Measurements from ENCODE around the gene KCNK1. TPM values are rescaled to one million over a fixed set of nuclear protein-coding genes. Genes with fewer than 3 reads are reported as not detected.
"Not testable (repeated sequence)": the region's sequence is repeated elsewhere in the genome, so short reads cannot be mapped to it uniquely, and the experiment has no call there.

Gene KCNK1
- polyA plus RNA-seq, 3 donors, result 2.7 to 5.5 (median 3.6) TPM

DNA sequence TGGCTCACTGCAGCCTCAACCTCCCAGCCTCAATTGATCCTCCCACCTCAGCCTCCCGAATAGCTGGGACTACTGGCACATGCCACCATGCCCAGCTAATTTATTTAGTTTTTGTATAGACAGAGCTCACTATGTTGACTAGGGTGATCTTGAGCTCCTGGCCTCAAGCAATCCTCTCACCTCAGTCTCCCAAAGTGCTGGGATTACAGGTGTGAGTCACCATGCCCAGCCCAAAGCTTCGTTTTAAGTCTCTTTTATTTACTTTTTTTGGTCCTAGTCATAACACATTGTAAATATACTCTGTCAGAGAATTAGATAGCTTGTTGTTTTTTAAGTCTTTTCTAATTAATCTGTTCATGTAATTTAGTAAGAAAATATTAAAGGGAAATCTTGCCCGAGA lies 42.8 kb downstream of the KCNK1 start:
- WGBS, 3 donors, result 80 to 91% (median 83%) methylated on average over 3 of the region's 3 CpGs
- no peak overlapping the region for H3K27ac ChIP-seq (ENCODE audit: low read depth, low read length)

DNA sequence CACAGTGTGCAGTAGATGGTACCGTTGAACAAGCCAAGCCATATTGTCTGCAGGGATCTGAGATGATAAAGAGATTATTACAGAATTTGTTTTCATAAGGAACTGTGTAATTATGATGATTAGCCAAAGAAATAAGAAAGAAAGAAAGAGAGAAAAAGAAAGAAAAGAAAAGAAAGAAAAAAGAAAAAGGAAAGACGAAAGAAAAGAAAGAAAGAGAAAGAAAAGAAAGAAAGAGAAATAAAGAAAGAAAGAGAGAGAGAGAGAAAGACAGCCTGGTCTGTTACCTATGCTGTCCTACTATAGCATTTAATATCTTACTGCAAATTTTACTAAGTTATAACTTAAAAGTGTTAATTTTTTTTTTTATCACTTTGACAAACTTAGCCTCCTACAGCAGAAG lies 43.6 kb downstream of the KCNK1 start:
- WGBS, 3 donors, result 86 to 97% (median 87%) methylated on average over 2 of the region's 2 CpGs
- H3K27ac ChIP-seq (ENCODE audit: low read depth, low read length), result no peak overlapping the region

DNA sequence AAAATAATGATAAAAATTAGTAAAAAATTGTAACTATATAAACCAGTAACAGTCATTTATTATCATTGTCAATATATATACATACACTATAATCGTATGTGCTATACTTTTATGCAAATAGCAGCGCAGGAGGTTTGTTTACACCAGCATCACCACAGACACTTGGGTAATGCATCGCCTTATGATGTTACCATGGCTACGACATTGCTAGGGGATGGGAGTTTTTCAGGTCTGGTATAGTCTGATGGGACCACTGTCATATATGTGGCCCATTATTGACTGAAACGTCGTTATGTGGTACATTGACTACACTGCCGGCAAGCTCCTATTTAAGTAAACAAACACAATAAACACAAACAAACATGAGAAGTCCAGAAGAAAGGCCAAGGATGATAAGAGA lies 45.6 kb downstream of the KCNK1 start:
- H3K27ac ChIP-seq (ENCODE audit: low read depth, low read length), result no peak overlapping the region
- 89 to 93% (median 91%) methylated on average over 7 of the region's 7 CpGs for WGBS, 3 donors

DNA sequence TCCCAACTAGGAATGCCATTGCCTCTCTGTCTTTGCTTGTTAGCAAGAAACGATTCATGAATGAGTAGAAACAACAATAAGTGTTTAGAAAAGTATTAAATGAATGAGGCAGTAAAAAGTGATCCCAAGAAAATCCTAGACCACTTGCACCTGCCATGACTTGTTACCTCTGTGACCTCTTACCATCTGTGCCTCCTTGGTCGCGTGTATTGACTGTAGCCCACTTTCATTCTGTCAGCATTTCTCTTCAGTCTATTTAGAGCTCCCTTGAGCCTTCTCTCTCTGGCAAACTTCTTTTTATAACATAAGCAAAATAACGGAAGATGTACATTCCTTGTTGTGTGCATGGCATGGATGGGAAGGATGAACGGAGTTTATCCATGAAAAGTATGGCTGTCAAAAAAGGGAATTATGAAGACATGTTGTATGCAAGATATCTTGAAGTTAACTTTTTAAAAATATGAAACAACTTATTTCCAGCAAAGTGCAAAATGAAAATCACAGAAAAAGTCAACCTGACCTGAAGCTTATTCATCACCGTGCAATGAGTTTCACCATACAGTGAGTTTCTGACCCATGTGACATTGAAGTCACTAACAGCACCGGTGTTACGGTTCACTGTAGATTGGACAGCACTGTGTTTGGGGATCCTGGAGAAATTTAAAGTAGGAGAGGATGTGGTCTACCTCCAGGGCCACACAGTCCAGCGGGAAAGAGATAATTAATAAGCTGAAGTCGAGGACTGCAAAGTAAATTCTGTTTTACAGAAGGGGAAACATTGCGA lies 47.7 kb downstream of the KCNK1 start:
- H3K27ac ChIP-seq (ENCODE audit: low read depth, low read length), result no peak overlapping the region
- WGBS, 3 donors, result 90 to 94% (median 91%) methylated on average over 11 of the region's 11 CpGs

DNA sequence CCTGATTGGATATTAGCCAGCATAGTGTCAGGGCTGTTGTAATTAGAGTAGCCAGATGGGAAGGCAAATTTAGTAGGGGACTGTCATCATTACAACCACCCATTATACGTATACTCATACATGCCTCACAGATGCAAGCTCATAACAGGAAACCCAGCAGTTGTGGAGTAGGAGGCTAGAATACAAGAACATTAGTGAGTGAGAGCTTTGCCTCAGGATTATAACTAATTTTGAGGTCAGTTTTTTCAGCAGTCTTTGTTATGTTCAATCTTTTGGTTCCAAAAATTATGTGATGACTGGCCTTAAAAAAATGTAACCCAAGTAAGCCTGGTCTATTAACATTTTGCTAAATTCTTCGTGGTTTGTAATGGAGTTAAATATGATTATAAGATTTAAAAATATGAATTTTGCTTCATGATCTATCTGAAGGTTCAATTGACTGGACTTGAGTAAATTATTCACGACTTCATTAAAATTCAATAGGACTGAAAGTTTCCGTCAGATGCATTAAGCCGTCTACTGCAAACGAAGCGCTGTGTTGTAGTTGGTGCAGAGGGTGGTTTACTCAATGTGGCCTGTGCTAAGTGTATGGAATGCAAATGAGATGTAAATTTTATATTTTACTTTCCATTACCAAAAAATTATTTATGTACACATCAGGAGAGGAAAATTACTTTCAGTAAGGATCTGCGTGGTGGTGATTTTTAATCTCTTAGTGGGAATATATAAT lies 48.8 kb downstream of the KCNK1 start:
- 90 to 97% (median 92%) methylated on average over 8 of the region's 8 CpGs for WGBS, 3 donors
- H3K27ac ChIP-seq (ENCODE audit: low read depth, low read length), result no peak overlapping the region

DNA sequence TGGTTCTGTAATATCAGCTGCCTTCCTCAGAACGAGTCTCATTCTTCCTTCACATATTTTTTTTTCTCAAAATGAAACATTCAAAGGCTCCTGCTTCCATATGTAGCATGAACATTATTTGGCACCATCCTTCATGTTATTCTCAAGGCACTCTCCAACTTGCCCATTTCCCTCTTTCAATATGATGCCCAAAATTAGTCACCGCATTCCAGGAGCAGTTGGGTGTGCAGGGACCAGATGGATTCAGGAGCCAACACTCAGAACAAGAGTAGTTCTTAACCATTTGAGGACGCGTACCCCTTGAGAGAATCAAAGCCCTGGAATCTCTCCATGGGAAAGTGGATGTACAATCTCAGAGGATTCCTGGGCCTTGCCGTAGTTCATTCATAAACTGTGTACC lies 50.3 kb downstream of the KCNK1 start:
- no peak overlapping the region for H3K27ac ChIP-seq (ENCODE audit: low read depth, low read length)

DNA sequence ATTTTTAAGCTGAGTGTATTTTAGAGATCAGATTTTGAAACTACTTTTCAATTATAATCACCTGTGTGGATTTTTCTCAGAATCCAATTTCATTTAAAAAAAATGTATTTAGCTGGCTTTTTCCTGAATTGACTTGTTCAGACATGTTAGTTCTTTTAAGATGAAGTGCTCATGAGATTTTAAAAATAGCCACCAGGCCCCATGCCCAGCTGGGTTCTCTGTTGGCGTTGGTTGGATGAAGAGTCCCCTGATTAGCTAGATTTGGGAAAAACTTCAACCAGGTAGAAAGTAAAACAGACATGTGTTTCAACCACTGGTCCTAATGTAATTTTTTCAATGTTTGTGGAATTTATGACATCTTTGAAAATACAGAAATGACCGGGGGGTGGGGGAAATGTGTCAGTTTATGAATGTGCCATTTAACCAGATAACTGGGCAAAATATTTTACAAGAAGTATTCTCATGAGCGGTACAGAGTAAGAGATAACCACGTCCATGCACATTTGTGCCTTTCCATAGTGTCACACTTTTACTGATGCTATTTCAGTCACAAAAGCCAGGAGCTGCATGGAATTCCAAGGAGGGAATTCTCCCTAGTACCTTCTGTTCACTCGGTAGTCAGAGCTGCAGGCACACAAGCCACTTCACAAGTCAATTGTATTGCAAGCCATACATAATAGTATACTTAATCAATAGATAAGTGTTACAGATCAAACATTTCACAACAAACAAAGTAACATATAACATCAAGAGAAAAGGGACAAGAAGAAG lies 51.1 kb downstream of the KCNK1 start:
- 86 to 92% (median 87%) methylated on average over 5 of the region's 5 CpGs for WGBS, 3 donors
- H3K27ac ChIP-seq (ENCODE audit: low read depth, low read length), result no peak overlapping the region

More for the DNA sequence above, 50.3 kb downstream of the KCNK1 start:
- 89 to 96% (median 90%) methylated on average over 5 of the region's 5 CpGs for WGBS, 3 donors

DNA sequence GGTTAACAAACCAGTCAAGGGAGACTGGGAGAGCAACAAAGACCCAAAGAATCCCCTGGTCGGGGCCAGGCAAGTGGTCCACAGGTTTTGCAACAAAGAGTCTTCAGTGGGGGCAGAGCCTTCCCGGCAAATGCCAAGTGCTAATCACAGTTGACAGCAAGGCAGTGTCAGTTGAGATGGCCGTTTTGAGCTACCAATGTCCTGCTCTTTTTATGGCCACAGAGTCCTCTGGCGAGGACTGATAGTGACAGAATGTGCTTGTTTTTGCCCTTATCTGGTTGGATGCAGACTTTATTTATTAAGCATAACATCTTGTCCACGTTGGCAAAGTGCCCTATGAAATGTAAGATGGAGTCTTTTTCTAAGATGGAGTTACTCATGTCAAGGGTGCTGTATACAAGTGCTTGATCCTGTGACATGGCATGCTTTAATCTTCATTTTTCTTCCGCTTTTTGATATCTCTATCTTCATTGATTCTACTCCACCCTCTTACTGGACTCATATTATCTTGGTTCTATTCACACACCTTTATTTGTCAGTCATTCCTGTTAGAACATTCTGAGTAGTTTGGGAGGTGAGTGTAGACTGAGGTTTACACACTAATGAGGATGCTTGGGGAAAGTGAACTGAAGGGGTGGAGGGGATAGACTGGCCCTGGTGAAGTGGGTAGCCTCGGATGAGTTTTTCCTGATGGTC lies 51.8 kb downstream of the KCNK1 start:
- WGBS, 3 donors, result 69 to 72% (median 70%) methylated on average over 7 of the region's 7 CpGs
- H3K27ac ChIP-seq (ENCODE audit: low read depth, low read length), result no peak overlapping the region

DNA sequence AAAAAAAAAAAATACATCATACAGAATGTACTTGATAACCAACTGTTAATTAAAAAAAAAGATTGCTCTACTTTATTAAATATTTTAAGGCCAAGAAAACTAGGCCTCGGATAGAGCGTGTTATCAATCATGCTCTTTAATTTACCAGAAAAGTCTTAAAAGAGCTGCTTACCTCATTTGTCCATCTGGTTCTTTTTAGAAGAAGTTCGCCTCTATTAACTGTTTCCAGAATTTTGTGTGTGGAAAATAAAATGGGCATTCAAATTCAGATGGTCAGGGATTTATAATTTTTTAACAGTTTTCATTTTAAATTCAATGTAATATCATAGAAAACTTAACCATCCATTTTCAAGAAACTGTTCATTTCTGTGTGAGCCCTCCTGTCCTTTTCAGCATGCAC lies 53.8 kb downstream of the KCNK1 start:
- 69 to 83% (median 72%) methylated on average over 3 of the region's 3 CpGs for WGBS, 3 donors
- H3K27ac ChIP-seq (ENCODE audit: low read depth, low read length), result no peak overlapping the region

DNA sequence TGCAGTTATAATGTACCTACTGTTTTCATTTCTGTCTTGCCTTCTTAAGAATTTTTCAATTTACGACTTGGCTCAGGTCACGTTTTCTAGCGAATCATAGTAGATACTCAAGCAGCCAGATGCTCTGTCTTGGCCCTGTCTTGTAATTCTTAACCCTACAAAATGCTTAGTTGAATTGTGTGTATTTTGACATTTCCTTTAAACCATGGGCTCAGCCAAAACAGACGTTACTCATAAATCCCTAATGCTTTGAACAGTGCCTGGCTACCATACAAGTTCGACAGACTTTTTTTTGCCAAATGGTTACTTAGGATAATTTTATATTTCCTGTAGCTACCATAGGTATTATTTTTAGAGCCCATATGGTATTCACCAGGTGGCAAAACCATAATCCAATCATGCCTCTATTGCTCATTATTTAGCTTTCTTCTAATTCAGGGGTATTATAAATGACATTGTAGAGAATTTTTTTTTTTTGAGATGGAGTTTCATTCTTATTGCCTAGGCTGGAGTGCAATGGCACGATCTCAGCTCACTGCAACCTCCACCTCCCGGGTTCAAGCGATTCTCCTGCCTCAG lies 54.3 kb downstream of the KCNK1 start:
- H3K27ac ChIP-seq (ENCODE audit: low read depth, low read length), result no peak overlapping the region
- 53 to 80% (median 55%) methylated on average over 8 of the region's 8 CpGs for WGBS, 3 donors

DNA sequence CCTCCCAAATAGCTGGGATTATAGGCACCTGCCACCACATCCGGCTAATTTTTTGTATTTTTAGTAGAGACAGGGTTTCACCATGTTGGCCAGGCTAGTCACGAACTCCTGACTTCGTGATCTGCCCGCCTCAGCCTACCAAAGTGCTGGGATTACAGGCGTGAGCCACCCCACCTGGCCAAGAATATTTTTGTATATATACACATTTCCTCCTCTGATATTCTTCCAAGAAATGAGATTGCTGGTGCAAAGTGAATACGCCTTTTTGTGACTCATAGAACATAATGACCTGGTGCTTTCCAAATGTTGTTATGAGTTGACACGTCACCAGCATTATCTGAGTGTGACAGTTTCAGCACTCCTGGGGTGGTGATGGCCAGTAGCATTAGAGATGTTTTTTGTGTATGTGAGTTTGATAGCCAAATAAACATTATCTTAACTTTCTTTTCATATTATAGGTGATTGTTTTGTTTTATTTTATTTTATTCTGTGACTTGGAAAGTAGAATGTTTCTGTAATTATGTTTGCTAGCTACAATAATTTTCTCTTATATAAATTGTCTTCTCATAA lies 54.9 kb downstream of the KCNK1 start:
- no peak overlapping the region for H3K27ac ChIP-seq (ENCODE audit: low read depth, low read length)

DNA sequence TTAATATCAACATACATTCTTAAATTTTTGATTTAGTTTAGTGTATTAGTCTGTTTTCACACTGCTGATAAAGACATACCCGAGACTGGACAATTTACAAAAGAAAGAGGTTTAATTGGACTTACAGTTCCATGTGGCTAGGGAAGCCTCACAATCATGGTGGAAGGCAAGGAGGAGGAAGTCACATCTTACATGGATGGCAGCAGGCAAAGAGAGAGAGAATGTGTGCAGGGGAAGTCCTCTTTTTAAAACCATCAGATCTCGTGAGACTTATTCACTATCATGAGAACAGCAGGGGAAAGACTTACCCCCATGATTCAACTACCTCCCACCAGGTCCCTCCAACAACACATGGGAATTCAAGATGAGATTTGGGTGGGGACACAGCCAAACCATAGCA lies 56.5 kb downstream of the KCNK1 start:
- not testable (repeated sequence) for H3K27ac ChIP-seq (ENCODE audit: low read depth, low read length)
- WGBS, 3 donors, result 74 to 87% (median 84%) methylated on average over 2 of the region's 2 CpGs

More for the DNA sequence above, 54.9 kb downstream of the KCNK1 start:
- WGBS, 3 donors, result 68 to 80% (median 68%) methylated on average over 7 of the region's 7 CpGs

DNA sequence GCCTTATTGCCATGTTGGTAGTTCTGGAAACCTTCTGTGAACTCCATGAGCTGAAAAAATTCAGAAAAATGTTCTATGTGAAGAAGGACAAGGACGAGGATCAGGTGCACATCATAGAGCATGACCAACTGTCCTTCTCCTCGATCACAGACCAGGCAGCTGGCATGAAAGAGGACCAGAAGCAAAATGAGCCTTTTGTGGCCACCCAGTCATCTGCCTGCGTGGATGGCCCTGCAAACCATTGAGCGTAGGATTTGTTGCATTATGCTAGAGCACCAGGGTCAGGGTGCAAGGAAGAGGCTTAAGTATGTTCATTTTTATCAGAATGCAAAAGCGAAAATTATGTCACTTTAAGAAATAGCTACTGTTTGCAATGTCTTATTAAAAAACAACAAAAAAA lies 57.4 kb downstream of the KCNK1 start:
- WGBS, 3 donors, result 84 to 95% (median 92%) methylated on average over 5 of the region's 5 CpGs
- no peak overlapping the region for H3K27ac ChIP-seq (ENCODE audit: low read depth, low read length)

DNA sequence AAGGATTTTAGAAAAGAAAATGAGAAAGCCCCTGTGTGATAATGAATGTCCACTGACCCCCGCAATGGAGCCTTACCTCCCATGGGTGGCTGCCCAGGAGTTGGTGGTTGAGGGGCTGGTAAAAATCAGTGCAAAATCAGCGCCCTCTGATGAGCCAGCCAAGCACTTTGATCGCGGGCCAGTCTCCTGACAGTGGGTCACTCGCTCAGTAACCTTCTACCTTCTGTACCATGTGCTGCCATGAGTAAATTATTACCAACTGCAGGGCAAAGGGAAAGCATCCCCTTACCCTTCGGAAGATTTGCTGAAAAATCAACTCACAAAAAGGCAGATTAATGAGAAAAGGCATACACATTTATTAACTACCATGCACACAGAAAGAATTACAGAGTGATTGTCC lies 58.8 kb downstream of the KCNK1 start:
- no peak overlapping the region for H3K27ac ChIP-seq (ENCODE audit: low read depth, low read length)
- 79 to 94% (median 89%) methylated on average over 6 of the region's 6 CpGs for WGBS, 3 donors

DNA sequence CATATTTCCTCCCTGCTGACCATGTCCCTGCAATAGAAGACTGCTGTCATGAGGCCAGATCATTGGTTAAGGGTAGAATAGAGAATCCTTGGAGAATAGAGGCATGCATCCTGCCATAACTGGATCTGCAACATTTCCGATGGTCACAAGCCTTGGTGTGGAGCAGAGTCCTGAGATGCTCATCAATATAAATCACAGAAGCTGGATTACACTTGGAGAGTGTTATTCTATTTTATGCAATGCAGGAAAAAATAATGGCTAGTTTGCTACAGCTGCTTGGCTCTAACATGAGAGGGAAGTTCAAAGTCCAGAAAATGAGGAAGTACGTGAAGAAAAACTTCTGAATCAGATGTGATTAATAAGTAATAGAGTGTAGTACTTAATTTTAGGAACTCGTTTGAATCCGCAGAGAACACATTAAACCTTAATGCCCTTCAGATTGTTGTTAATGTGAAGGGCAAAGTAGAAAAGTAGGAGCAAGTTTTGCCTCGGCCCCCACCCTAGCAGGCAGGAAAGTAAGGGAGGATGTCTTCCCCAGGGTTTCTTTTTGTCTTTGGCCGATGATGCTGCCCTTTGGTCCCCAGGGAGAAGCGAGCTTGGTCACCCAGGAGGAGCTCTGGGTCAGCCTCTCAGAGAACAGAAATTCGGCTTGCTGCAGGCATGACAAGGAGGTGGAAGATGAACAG lies 59.5 kb downstream of the KCNK1 start:
- 31 to 53% (median 52%) methylated on average over 8 of the region's 8 CpGs for WGBS, 3 donors
- no peak overlapping the region for H3K27ac ChIP-seq (ENCODE audit: low read depth, low read length)

DNA sequence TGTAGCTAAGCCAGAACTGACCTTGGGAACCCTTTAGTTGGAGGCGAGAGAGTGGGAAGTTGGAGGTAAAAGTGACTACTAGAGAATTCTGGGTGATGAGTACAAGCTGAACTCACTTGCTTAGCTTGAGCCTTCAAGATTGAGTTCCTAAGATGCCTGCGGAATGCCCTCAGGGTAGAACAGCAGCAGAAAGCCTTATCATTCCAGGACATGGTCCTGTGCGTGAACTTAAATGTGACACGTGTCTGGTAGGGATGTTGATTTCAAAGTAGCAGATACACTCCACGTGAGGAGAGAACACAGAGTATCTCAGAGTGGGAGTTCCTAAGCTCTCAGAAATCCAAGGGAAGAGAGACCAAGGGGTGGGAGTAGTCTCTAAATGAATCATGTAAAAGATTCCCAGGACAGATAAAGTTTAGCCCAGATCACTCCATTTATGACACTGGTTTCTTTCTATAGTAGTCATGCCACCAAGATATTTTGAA lies 60.1 kb downstream of the KCNK1 start:
- WGBS, 3 donors, result 64 to 74% (median 72%) methylated on average over 5 of the region's 5 CpGs
- H3K27ac ChIP-seq (ENCODE audit: low read depth, low read length), result no peak overlapping the region

DNA sequence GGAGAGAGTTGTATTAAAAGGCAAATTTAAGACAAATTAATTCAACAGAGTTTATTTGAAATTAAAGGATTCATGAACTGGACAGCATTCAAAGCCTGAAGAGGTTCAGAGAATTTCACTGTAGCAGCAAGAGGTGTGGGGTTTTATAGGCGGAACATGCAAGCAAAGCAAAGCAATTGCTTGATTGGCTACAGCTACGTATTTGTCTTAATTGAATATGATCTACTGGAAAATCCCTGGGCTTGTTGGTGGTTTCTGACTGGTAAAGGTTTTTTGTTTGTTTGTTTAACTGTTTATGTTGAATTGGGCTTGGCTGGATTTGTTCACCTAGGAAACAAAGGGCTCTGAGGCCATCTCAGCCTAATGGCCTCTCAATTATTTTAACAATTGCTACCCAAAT lies 61.5 kb downstream of the KCNK1 start:
- no peak overlapping the region for H3K27ac ChIP-seq (ENCODE audit: low read depth, low read length)

More for the DNA sequence above, 61.5 kb downstream of the KCNK1 start:
- 89 to 95% (median 94%) methylated on average over 2 of the region's 2 CpGs for WGBS, 3 donors

Data from adipose tissue (tissue), 3 donors.